Lower leg skin (tissue), 3 donors: Measurements from ENCODE around the gene PCDHGA1.

Experiments
- CTCF ChIP-seq, 3 donors: fragments of 450-650 bp; IDR thresholded peaks; one replicate each; pipeline ENCODE4 v1.5.1; 2016; ENCODE audit warnings: antibody characterized with exemption in 3 of 3, mild to moderate bottlenecking in 3 of 3, moderate library complexity in 2 of 3
- POLR2A ChIP-seq, 2 donors: fragments of 450-650 bp; IDR thresholded peaks; one replicate each; pipeline ENCODE4 v1.6.1; 2016 to 2017; ENCODE audit warnings: antibody characterized with exemption in 2 of 2, mild to moderate bottlenecking in 1 of 2, moderate library complexity in 1 of 2

- TF ChIP-seq CTCF (IDR thresholded peaks at IDR 0.05) (no peak), POLR2A (IDR thresholded peaks at IDR 0.05) (no peak)
Observed at GRCh38 chr5:141529002-141529401, 198.7 kb downstream of the PCDHGA1 start.
